ENCODE results near the gene CDH3. TPM values are rescaled to one million over a fixed set of nuclear protein-coding genes. Genes with fewer than 3 reads are reported as not detected.

The CDH3 gene
- total RNA-seq, 4 donors from 2014 or later: 0.34 to 1.5 TPM; not detected in 2

DNA sequence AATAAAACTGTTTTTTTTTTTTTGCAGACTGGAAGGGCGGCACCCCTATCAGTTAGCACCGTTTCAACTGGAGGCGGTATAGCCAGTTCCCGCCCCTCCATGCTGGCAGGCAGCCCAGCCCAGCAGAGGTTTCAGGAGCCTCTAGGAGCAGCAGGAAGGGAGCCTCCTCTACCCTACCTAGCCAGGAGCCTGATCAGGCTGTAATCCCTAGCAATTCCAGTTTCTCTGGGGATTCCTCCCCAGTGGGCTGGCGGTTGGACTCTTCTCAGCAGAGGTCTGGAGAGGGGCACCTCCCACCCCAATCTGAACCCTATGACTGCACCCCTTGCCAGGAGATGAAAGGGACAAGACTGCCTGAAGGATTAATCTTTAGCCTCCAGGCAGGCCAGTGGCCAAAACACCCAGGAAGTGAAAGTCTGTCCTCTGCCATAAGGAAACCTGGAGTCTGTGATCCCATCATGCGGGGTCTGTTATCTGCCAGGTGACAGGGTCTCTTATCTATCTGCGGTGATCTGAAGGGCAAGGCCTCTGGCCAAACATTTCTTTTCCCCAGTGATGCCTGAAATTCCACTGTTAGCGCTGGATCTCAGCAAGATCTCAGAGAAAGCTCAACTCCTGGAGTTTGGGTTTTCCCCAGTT, 87.1 kb downstream of the CDH3 start:
- TF ChIP-seq, protein P1, sequence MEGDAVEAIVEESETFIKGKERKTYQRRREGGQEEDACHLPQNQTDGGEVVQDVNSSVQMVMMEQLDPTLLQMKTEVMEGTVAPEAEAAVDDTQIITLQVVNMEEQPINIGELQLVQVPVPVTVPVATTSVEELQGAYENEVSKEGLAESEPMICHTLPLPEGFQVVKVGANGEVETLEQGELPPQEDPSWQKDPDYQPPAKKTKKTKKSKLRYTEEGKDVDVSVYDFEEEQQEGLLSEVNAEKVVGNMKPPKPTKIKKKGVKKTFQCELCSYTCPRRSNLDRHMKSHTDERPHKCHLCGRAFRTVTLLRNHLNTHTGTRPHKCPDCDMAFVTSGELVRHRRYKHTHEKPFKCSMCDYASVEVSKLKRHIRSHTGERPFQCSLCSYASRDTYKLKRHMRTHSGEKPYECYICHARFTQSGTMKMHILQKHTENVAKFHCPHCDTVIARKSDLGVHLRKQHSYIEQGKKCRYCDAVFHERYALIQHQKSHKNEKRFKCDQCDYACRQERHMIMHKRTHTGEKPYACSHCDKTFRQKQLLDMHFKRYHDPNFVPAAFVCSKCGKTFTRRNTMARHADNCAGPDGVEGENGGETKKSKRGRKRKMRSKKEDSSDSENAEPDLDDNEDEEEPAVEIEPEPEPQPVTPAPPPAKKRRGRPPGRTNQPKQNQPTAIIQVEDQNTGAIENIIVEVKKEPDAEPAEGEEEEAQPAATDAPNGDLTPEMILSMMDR (IDR thresholded peaks at IDR 0.05; ENCODE audit: low read depth): no peak

DNA sequence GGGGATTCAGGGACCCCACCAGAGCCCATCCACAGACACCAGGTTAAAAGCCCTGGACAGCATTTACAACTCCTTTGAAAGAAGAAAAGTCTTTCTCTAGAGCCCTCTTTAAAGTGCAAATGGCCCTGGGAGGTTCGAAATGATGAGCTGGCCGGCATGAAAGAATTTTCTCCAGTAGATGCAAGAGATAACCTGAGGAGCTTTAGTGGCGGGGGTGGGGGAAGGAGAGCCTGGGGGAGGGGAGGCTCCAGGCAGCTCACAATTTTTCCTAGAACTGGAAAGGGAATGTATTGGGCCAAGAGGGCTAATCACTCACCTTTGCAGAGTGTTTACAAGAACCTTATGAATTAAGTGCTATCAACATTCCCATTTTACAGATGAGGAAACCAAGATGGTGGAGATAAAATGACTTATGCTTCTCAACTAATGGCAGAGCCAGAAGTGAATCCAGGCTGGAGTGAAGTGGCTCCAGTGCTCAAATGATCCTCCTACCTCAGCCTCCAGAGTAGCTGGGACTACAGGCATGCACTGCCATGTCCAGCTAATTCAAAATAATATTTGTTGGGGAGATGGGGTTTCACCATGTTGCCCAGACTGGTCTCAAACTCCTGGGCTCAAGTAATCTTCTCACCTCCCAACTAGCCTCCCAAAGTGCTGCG, 87.8 kb downstream of the CDH3 start:
- TF ChIP-seq, protein P1 (IDR thresholded peaks at IDR 0.05; ENCODE audit: low read depth): no peak

DNA sequence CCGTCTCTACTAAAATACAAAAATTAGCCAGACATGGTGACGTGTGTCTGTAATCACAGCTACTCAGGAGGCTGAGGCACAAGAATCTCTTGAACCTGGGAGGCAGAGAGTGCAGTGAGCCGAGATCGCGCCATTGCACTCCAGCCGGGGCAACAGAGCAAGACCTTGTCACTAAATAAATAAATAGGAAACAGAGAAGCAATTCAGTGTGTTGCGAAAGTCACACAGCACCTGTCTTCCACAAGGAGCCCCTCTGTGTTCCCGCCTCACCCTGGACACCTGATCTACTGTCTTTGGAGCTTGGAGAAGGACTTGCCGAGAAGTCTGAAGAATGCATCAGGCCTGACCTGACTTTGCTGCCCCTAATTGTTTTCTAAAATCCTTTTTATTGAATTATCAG, 88.5 kb downstream of the CDH3 start:
- TF ChIP-seq, protein P1 (IDR thresholded peaks at IDR 0.05; ENCODE audit: low read depth): no peak

DNA sequence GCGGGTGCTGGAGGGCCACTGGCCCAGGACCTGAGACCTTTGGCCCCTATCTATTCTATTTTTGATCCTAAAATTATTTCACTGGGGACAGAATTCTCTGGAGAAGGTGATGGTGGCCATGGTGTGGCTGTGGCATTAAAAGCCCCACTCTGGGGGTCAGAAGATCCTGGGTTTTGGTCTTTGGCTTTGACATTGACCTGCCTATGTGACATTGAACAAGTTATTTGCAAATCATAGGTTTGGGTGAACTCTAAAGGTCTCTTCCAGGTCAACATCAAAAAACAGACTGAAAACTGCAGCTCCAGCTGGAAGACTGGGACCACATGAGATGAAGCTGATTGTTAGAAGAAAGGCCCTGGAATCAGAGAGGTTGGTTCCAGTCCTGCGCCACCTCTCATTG, 89.7 kb downstream of the CDH3 start:
- TF ChIP-seq, protein P1 (IDR thresholded peaks at IDR 0.05; ENCODE audit: low read depth): no peak

DNA sequence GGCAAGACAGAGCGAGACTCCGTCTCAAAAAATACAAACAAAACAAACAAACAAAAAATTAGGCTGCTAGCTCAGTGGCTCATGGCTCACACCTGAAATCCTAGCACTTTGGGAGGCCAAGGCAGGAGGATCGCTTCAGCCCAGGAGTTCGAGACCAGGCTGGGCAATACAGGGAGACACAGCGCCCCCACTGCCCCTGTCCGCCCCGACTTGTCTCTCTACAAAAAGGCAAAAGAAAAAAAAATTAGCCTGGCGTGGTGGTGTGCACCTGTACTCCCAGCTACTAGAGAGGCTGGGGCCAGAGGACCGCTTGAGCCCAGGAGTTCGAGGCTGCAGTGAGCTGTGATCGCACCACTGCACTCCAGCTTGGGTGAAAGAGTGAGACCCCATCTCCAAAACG, 91.5 kb downstream of the CDH3 start:
- TF ChIP-seq, protein P1 (IDR thresholded peaks at IDR 0.05; ENCODE audit: low read depth): no peak

DNA sequence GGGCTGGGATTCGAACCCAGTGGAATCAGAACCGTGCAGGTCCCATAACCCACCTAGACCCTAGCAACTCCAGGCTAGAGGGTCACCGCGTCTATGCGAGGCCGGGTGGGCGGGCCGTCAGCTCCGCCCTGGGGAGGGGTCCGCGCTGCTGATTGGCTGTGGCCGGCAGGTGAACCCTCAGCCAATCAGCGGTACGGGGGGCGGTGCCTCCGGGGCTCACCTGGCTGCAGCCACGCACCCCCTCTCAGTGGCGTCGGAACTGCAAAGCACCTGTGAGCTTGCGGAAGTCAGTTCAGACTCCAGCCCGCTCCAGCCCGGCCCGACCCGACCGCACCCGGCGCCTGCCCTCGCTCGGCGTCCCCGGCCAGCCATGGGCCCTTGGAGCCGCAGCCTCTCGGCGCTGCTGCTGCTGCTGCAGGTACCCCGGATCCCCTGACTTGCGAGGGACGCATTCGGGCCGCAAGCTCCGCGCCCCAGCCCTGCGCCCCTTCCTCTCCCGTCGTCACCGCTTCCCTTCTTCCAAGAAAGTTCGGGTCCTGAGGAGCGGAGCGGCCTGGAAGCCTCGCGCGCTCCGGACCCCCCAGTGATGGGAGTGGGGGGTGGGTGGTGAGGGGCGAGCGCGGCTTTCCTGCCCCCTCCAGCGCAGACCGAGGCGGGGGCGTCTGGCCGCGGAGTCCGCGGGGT, 92.1 kb downstream of the CDH3 start, which contains the start of gene CDH1:
Gene CDH1 (plus strand): TSS at position 247 of the 684 bp plus-strand sequence. CDS start 124 bp downstream, at position 371.
- TF ChIP-seq, protein P1 (IDR thresholded peaks at IDR 0.05; ENCODE audit: low read depth): no peak

Data from subcutaneous adipose tissue (tissue), 4 donors.